Measurements from ENCODE around the gene CSF2.
"Not testable (repeated sequence)": the region's sequence is repeated elsewhere in the genome, so short reads cannot be mapped to it uniquely, and the experiment has no call there.

Gene CSF2

GRCh38 chr5:132114150-132115121 lies 40.8 kb downstream of the CSF2 start:
- no peak for DNase-seq

GRCh38 chr5:132115375-132115774 lies 41.8 kb downstream of the CSF2 start:
- no peak for DNase-seq

- no peak for DNase-seq
Measured at GRCh38 chr5:132116072-132116471, 42.5 kb downstream of the CSF2 start.

GRCh38 chr5:132116909-132117489 lies 43.4 kb downstream of the CSF2 start:
- DNase-seq, result not testable (repeated sequence)

- not testable (repeated sequence) for DNase-seq
Measured at GRCh38 chr5:132120717-132121116, 47.1 kb downstream of the CSF2 start.

- DNase-seq, result not testable (repeated sequence)
Measured at GRCh38 chr5:132122971-132123370, 49.4 kb downstream of the CSF2 start.

- DNase-seq, result not testable (repeated sequence)
Measured at GRCh38 chr5:132123578-132123977, 50.0 kb downstream of the CSF2 start.
